ENCODE measurements around the gene GNG4. TPM values are rescaled to one million over a fixed set of nuclear protein-coding genes. Genes with fewer than 3 reads are reported as not detected.
A peak's percentile ranks its signal among the peaks of the same experiment; 100 is the strongest.
"Not testable (repeated sequence)": the region's sequence is repeated elsewhere in the genome, so short reads cannot be mapped to it uniquely, and the experiment has no call there.

The GNG4 gene
- total and polyA plus RNA-seq, 8 donors = 0.56 to 20.4 (median 3.0) TPM

DNA sequence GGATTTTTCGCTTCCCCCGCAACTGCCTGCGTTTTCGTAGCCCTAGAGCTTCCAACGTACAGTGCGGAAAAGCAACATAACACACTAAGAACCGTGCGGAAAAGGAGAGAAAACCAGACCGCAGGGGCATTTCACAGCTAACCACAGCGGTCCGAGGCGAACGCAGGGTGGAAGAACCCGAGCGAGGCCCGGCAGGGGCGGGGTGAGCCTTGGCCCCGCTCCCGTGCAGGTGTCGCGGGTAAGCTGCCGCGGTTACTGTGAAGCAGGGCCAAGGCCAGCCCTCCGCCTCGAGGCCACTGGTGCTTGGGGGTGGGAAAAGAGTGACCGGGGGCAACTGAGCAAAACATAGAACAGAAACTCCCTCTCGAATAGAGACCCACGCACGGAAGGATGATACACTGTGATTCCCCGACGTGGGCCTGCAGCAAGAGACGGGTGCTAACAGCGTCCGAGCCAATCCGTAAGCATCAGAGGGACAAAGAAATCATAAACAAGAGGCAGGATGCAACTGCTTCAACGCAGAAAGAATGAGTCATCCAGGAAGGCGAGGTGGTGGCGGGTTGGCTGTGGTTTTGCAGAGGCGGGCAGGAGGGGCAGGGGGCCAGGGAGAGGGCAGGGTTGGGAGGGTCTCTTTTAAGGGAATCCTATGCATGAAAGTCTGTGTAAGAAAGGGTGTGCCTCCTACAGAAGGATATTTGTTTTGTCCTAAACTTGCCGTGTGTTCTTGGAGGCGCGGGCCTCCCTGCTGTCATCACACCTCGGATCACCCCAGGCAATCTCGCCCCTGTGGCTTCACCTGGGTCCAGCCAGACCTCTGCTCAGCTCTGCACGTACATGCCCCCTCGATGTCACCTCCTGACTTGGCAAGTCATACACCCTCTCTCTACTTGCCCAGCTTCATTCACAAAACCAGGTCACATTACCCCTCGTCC, 7.3 kb downstream of the GNG4 start:
- Histone ChIP-seq H3K36me3 (no peaks in the 10 kb centered on the region), H3K27me3 (no peaks in the 10 kb centered on the region), H3K4me1 (no peaks in the 10 kb centered on the region), H3K4me3 (peak overlapping the region in 1 of 4 donors; percentile 18), H3K9me3 (no peaks in the 10 kb centered on the region), H3K27ac (no peak overlapping the region)
- intact Hi-C loops (cut with DNase I) = no loop called here
- ATAC-seq (peak in 3 of 4 donors; percentile 45 to 71 (median 53)), DNase-seq (peak in 1 of 6 donors; percentile 64), FAIRE-seq (no peak)
- TF ChIP-seq, protein P1, sequence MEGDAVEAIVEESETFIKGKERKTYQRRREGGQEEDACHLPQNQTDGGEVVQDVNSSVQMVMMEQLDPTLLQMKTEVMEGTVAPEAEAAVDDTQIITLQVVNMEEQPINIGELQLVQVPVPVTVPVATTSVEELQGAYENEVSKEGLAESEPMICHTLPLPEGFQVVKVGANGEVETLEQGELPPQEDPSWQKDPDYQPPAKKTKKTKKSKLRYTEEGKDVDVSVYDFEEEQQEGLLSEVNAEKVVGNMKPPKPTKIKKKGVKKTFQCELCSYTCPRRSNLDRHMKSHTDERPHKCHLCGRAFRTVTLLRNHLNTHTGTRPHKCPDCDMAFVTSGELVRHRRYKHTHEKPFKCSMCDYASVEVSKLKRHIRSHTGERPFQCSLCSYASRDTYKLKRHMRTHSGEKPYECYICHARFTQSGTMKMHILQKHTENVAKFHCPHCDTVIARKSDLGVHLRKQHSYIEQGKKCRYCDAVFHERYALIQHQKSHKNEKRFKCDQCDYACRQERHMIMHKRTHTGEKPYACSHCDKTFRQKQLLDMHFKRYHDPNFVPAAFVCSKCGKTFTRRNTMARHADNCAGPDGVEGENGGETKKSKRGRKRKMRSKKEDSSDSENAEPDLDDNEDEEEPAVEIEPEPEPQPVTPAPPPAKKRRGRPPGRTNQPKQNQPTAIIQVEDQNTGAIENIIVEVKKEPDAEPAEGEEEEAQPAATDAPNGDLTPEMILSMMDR (IDR thresholded peaks at IDR 0.05) = no peak
- WGBS, 2 donors = 48 to 71% methylated on average over 46 to 47 of the region's 47 CpGs

DNA sequence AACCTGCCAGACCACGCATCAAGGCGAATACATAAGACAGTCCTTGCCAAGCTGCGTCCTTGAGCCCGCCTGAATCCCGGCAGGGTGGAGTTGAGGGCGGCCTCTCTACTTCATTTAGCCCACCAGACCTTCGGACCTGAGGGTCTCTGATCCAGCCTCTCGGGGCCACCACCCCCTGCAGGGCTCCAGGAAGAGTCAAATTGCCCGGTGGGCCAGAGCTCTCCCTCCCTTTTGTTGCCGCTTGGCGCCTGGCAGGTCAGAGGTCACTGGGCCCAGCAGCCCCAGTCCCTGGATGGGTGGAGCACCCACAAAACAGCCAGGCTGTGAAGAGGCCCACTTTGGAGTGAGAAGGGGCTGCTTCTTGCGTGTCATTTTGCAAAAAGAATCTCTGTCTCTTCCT, 9.0 kb downstream of the GNG4 start:
- WGBS, 2 donors = 85 to 92% methylated on average over 12 of the region's 12 CpGs
- TF ChIP-seq, protein P1 (IDR thresholded peaks at IDR 0.05) = no peak
- peak in 1 of 6 donors; percentile 23 for DNase-seq

GRCh38 chr1:235639226-235640205, 10.1 kb downstream of the GNG4 start:
- no peak for FAIRE-seq
- H3K4me3 ChIP-seq = no peak overlapping the region
- no peaks in the 10 kb centered on the region for H3K36me3 ChIP-seq
- no peak overlapping the region for H3K27ac ChIP-seq
- TF ChIP-seq, protein P1 (IDR thresholded peaks at IDR 0.05) = no peak
- 73 to 80% methylated on average over 14 of the region's 14 CpGs for WGBS, 2 donors
- intact Hi-C loops (cut with DNase I) = no loop called here
- H3K9me3 ChIP-seq = no peaks in the 10 kb centered on the region
- H3K27me3 ChIP-seq = no peaks in the 10 kb centered on the region
- peak in 1 of 6 donors; percentile 22 for DNase-seq
- no peak for ATAC-seq
- H3K4me1 ChIP-seq = no peaks in the 10 kb centered on the region

More for the DNA sequence above, 9.0 kb downstream of the GNG4 start:
- no peaks in the 10 kb centered on the region for H3K4me1 ChIP-seq
- no peaks in the 10 kb centered on the region for H3K27me3 ChIP-seq
- no peaks in the 10 kb centered on the region for H3K36me3 ChIP-seq
- H3K9me3 ChIP-seq = no peaks in the 10 kb centered on the region
- FAIRE-seq = no peak
- no peak for ATAC-seq
- no peak overlapping the region for H3K27ac ChIP-seq
- intact Hi-C loops (cut with DNase I) = no loop called here
- no peak overlapping the region for H3K4me3 ChIP-seq

DNA sequence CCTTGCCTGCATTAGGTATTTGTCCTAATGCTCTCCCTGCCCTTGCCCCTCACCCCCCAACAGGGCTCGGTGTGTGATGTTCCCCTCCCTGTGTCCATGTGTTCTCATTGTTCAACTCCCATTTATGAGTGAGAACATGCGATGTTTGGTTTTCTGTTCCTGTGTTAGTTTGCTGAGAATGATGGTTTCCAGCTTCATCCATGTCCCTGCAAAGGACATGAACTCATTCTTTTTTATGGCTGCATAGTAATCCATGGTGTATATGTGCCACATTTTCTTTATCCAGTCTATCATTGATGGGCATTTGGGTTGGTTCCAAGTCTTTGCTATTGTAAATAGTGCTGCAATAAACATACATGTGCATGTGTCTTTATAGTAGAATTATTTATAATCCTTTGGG, 11.0 kb downstream of the GNG4 start:
- DNase-seq = peak in 1 of 6 donors; percentile 12
- ATAC-seq; intact Hi-C loops (cut with DNase I); H3K36me3 ChIP-seq; H3K27ac ChIP-seq; FAIRE-seq; H3K27me3 ChIP-seq; H3K4me1 ChIP-seq; H3K9me3 ChIP-seq; H3K4me3 ChIP-seq: not testable (repeated sequence)
- 98 to 99% methylated on average over 2 of the region's 2 CpGs for WGBS, 2 donors

All from pancreas (tissue), 10 donors.